A204.1 (cell line): ENCODE measurements around the gene ZNF512.

Experiments used
- FAIRE-seq: peaks from 2 replicates; lab custom pipeline; 2012; peaks lifted over from hg19 to GRCh38; lab: Jason Lieb, UNC

The ZNF512 gene

DNA sequence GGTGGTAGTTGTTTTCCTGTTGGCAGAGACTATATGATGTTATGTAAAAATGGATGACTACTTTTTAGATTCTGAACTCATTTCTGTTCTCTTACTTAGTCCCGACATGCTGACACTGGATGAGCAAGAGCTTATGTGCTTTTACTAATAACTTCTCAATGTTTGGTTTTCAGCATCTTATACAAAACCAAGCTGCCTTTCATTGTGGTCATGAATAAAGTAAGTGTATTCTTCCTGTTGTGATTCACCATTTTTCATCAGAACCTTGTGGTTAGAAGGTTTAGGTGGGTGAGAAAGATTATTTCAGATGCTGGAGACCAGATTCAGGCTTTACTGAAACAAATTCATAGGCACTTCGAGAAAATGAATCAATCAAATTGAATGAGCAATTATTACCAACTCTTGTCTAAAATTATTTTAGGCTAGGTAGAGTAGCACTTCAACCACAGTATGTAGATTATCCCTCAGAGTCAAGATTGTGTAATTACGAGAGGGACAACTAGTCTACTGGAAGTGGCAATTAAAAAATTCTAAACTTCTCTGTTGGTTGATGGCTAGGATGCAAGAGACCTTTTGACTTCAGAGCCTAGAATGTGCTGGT lies 55.3 kb downstream of the ZNF512 start:
- FAIRE-seq, result no peak

DNA sequence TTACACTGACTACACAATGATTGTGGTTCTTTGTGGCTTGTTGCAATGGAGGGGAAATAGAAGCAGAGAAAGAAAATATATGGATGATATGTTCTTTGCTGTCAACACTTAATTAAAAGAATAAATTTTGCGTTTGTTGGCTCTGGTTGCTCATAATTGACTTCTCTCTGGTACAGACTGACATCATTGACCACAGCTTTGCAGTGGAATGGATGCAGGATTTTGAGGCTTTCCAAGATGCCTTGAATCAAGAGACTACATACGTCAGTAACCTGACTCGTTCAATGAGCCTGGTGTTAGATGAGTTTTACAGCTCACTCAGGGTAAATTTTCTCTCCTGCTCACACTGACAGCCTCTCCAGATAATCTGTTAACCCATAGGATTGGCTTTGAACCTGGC lies 55.9 kb downstream of the ZNF512 start:
- no peak for FAIRE-seq

- no peak for FAIRE-seq
Observed at GRCh38 chr2:27640722-27641245, 57.9 kb downstream of the ZNF512 start.

DNA sequence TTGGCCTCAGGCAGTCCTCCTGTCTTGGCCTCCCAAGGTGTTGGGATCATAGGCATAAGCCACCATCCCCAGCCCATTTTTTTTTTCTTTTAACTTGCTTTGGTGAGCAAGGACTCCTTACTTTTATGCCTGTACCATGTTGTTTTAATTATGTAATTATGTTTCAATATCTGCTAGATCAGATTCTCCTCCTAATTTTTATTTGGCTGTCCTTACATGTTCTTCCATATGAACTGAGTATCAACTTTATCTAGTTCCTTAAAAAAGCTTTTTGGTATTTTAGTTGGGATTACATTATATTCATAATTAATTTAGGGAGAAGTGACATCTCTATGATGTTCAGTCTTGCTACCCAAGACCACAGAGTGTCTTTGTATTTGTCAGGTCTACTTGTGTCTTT lies 62.4 kb downstream of the ZNF512 start:
- no peak for FAIRE-seq

GRCh38 chr2:27647289-27647688 lies 64.4 kb downstream of the ZNF512 start:
- no peak for FAIRE-seq

DNA sequence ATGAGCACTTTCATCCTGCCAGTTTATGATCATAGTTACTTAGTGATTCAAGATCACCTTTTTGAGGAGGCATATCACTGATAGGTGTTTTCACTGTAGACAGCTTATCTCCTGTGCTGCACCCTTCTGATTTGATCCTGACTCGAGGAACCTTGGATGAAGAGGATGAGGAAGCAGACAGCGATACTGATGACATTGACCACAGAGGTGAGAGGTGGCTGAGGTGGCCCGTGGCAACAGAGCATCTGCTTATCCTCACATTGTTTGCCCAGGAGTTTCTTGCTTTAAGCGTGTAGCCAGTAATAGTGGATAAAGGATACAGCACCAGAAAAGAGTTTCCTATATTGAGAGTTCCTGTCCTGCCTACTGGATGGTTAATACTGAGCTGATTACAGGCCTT lies 64.9 kb downstream of the ZNF512 start:
- FAIRE-seq, result no peak

- FAIRE-seq, result no peak
Observed at GRCh38 chr2:27651056-27651455, 68.2 kb downstream of the ZNF512 start.

GRCh38 chr2:27652341-27652740 lies 69.5 kb downstream of the ZNF512 start:
- FAIRE-seq, result no peak

- FAIRE-seq, result no peak
Observed at GRCh38 chr2:27652790-27653189, 69.9 kb downstream of the ZNF512 start.

- no peak for FAIRE-seq
Observed at GRCh38 chr2:27653397-27653796, 70.6 kb downstream of the ZNF512 start.

DNA sequence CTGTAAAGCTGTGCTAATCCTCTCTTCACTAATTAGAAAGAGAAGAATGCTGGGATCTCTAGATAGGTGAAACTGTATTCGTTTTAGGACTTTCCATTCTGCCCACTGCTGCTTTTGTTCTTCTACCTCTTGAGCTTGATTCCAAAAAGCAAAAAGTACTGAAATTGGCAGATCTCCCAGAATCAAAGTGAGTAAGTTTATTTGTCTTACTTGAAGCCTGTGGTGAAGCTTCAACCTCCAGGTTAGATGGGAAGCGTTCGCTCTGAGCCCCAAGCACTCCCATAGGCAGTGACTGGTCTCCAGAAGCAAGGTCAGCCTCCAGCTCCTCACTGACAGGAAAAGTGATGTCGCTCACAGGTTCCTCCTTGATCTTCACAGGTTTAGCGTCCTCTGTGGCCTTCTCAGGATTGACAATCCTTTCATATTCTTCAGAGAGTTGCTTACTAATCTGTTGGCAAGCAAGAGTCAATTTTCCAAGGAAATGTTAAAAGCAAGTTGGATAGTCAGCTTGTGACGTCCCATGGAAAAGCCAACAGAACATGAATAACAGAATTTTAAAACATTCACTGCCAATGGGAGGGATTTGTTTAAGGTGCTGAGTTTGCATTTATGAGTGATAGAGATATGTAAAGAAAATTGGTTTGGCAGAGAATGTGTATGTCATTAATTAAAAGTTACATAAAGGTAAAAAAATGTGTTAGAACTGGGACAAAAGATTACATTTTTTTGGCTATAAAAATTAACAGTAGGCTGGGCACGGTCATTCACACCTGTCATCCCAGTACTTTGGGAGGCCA lies 72.5 kb downstream of the ZNF512 start:
- no peak for FAIRE-seq

- FAIRE-seq, result no peak
Observed at GRCh38 chr2:27661371-27661770, 78.5 kb downstream of the ZNF512 start.

DNA sequence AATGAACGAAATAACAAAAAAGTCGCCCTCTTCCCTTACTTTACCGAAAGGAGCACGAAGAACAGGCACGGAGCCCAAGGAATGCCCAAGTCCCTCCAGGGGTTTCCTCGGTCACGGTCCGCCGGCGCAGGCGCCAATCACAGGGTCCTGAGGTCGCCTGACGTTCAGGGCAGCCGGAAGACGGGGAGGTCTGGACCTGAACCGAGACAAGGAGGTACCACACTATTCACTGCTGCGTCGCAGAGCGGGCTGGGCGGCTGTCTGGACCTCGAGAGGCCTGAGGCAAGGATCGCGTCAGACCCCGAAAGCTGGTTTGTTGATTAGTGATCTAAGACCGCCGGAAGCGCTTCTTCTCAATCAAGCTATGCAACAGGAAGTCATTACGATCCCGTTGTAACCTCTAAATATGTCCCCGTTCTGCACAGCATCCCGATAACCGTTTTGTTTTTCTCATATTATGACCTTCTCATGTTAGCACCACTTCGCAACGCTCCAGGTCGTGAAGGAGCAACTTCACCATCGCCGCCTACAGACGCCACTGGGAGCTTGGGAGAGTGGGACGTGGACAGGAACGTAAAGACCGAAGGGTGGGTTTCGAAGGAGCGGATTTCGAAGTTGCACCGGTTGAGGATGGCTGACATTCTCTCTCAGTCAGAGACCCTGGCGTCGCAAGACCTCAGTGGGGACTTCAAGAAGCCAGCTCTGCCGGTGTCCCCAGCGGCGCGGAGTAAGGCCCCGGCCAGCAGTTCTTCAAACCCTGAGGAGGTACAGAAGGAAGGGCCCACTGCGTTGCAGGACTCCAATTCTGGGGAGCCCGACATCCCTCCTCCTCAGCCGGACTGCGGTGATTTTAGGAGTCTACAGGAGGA lies 80.7 kb downstream of the ZNF512 start, which contains the start of the genes SLC4A1AP and SUPT7L:
Gene SLC4A1AP (plus strand): TSS at position 605 of the 869 bp plus-strand sequence. CDS start 26 bp downstream, at position 631.
Gene SUPT7L (minus strand): TSS at position 330 of the 869 bp plus-strand sequence. CDS start 1,422 bp downstream, outside the sequence.
- FAIRE-seq, result no peak

- no peak for FAIRE-seq
Observed at GRCh38 chr2:27664154-27664574, 81.3 kb downstream of the ZNF512 start.

GRCh38 chr2:27664622-27665363 lies 82.0 kb downstream of the ZNF512 start:
- no peak for FAIRE-seq

GRCh38 chr2:27667446-27667845 lies 84.6 kb downstream of the ZNF512 start:
- FAIRE-seq, result no peak

- no peak for FAIRE-seq
Observed at GRCh38 chr2:27671235-27671634, 88.4 kb downstream of the ZNF512 start.
